ENCODE data around the gene RAB37.

RAB37 gene

DNA sequence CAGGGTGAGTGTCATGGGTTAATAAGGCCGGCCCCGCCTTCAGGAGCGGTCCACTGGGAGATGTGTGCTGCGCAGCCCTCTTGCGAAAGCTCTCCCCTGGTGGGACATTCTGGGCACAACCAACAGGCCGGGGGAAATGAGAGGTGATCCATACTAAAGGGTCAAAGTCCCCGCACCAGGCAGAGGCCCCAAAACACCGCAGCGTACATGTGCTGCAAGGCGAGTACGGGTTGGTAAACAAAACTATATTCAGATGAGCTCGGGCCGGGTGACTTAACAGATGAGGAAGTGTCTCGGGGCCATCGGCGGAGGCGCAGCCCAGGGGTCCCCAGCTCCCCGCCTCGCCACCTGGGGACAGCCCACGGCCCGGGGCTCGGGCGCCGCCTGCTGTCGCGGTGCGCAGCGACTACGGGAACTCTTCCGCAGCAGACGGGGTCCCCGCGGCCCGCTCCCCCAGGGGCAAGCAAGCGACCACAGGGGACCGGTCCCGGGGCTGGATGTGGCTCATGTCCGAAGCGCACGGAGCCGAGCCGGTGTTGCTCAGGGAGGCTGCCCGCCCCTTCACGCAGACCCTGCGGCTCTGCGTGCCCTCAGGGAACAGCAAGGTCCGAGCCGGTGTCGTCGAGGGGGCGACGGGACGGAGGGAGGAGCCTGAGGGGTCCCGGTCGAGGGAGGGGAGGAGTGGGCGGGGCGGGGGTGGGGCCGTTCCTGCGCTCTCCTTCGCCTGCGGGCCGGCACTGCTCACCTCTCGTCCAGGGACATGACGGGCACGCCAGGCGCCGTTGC lies at the start of gene RAB37:
RAB37 (plus strand) TSS at position 744 of the 786 bp plus-strand sequence; CDS start at position 761, 17 bp downstream.
- peaks cover 47% of the 10 kb centered on the region for H3K4me1 Mint-ChIP-seq (ENCODE audit: low read depth)
- H3K9me3 Mint-ChIP-seq, result no peaks in the 10 kb centered on the region
- no peaks in the 10 kb centered on the region for H3K36me3 Mint-ChIP-seq (ENCODE audit: low read depth)
- peaks cover 4% of the 10 kb centered on the region for H3K27me3 Mint-ChIP-seq
- peak; percentile 71 for DNase-seq
- H3K4me3 Mint-ChIP-seq, result peak within 1 kb of the TSS; percentile 72
- H3K27ac Mint-ChIP-seq, result peak within 1 kb of the TSS; percentile 82

DNA sequence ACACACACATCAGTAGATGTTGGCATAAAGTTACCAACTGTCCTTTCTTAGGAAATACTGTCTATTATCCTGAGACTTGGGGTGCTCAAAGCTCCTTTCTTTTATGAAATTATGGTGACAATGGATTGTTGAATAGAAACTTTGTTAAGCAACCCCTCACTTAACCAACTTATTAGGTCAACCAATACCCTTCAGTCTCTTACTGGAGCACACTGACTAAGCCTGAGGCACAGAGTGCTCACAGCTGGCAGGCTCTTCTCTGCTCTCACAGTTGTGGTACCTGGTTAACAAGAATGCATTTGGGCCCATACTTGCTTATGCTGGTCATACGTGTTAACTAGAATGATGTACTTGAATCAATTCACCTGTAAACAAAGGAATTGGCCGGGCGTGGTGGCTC lies 49.2 kb upstream of the RAB37 start:
- Mint-ChIP-seq H3K27me3 (peaks cover 2% of the 10 kb centered on the region), H3K36me3 (ENCODE audit: low read depth) (no peaks in the 10 kb centered on the region), H3K9me3 (no peaks in the 10 kb centered on the region), H3K4me3 (no peak overlapping the region), H3K27ac (no peak overlapping the region), H3K4me1 (ENCODE audit: low read depth) (peaks cover 4% of the 10 kb centered on the region)
- DNase-seq, result no peak

GRCh38 chr17:74690409-74690825 lies 46.6 kb upstream of the RAB37 start:
- H3K9me3 Mint-ChIP-seq, result no peaks in the 10 kb centered on the region
- peaks cover 4% of the 10 kb centered on the region for H3K4me1 Mint-ChIP-seq (ENCODE audit: low read depth)

DNA sequence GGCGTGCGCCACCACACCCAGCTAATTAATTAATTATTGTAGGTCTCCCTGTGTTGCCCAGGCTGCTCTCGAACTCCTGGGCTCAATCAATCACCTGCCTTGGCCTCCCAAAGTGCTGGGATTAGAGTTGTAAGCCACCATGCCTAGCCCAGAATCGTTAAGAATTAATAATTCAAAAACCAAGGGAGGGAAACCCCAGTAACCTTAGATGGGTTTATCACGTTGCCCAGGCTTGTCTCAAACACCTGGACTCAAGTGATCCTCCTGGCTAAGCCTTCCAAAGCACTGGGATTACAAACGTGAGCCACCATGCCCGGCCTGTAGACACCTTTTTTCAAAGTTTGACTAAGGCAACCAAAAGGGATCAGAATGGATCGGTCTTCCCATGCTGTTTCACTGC lies 45.9 kb upstream of the RAB37 start:
- Mint-ChIP-seq H3K4me3 (no peak overlapping the region), H3K9me3 (no peaks in the 10 kb centered on the region), H3K27me3 (peaks cover 2% of the 10 kb centered on the region), H3K36me3 (ENCODE audit: low read depth) (no peaks in the 10 kb centered on the region), H3K27ac (no peak overlapping the region), H3K4me1 (ENCODE audit: low read depth) (peaks cover 4% of the 10 kb centered on the region)
- DNase-seq, result no peak

More at GRCh38 chr17:74690409-74690825, 46.6 kb upstream of the RAB37 start:
- Mint-ChIP-seq H3K4me3 (no peak overlapping the region), H3K27me3 (peaks cover 2% of the 10 kb centered on the region), H3K27ac (no peak overlapping the region), H3K36me3 (ENCODE audit: low read depth) (no peaks in the 10 kb centered on the region)
- DNase-seq, result no peak

GRCh38 chr17:74694081-74694480 lies 43.0 kb upstream of the RAB37 start:
- Mint-ChIP-seq H3K4me3 (no peak overlapping the region), H3K9me3 (no peaks in the 10 kb centered on the region), H3K36me3 (ENCODE audit: low read depth) (no peaks in the 10 kb centered on the region), H3K27me3 (peaks cover 2% of the 10 kb centered on the region), H3K4me1 (ENCODE audit: low read depth) (no peaks in the 10 kb centered on the region), H3K27ac (no peak overlapping the region)
- DNase-seq, result no peak

GRCh38 chr17:74695629-74696028 lies 41.4 kb upstream of the RAB37 start:
- no peak overlapping the region for H3K4me3 Mint-ChIP-seq
- H3K27me3 Mint-ChIP-seq, result peaks cover 2% of the 10 kb centered on the region
- DNase-seq, result no peak
- H3K4me1 Mint-ChIP-seq (ENCODE audit: low read depth), result no peaks in the 10 kb centered on the region
- H3K27ac Mint-ChIP-seq, result no peak overlapping the region
- no peaks in the 10 kb centered on the region for H3K36me3 Mint-ChIP-seq (ENCODE audit: low read depth)
- H3K9me3 Mint-ChIP-seq, result no peaks in the 10 kb centered on the region

GRCh38 chr17:74697515-74697914 lies 39.5 kb upstream of the RAB37 start:
- no peak overlapping the region for H3K4me3 Mint-ChIP-seq
- no peak for DNase-seq
- H3K36me3 Mint-ChIP-seq (ENCODE audit: low read depth), result no peaks in the 10 kb centered on the region
- no peaks in the 10 kb centered on the region for H3K4me1 Mint-ChIP-seq (ENCODE audit: low read depth)
- no peaks in the 10 kb centered on the region for H3K27me3 Mint-ChIP-seq
- H3K9me3 Mint-ChIP-seq, result no peaks in the 10 kb centered on the region
- no peak overlapping the region for H3K27ac Mint-ChIP-seq

DNA sequence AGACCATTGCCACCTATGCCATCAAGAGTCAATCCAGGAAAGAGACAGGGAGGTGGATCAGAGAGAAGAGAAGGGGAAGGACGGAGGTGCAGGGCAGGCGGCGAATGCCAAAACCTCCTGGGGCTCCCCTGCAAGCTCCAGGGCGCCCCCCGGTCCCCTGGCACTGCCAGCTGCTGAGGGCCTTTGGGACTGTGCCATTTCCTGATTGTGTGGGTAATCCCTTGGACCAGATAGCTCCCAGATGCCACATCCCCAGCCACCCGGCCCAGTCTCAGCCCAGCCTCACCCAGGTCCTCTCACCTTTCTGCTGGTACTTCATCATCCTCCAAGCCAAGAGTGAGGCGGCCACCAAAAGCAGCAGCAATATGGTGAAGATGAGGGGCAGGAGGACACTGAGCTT lies 39.0 kb upstream of the RAB37 start:
- DNase-seq, result no peak
- no peaks in the 10 kb centered on the region for H3K9me3 Mint-ChIP-seq
- no peaks in the 10 kb centered on the region for H3K27me3 Mint-ChIP-seq
- no peak overlapping the region for H3K4me3 Mint-ChIP-seq
- H3K4me1 Mint-ChIP-seq (ENCODE audit: low read depth), result no peaks in the 10 kb centered on the region
- no peak overlapping the region for H3K27ac Mint-ChIP-seq
- no peaks in the 10 kb centered on the region for H3K36me3 Mint-ChIP-seq (ENCODE audit: low read depth)

DNA sequence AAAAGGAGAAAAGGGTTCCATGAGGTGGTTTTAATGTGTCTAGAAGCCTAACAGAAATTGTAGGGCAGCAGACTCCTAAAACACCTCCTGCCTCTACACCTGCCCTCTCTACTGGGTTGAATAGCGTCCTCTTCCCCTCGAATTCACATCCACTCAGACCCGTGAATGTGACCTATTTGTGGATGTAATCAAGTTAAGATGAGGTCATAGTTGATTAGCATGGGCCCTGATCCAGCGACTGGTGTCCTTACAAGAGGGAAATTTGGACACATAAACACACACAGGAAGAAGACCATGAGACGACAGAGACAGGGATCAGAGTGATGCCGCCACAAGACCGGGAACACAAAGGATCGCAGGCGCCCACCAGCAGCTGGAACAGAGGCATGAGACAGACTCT lies 37.8 kb upstream of the RAB37 start:
- Mint-ChIP-seq H3K4me3 (no peak overlapping the region), H3K27me3 (no peaks in the 10 kb centered on the region), H3K9me3 (no peaks in the 10 kb centered on the region), H3K27ac (no peak overlapping the region), H3K4me1 (ENCODE audit: low read depth) (no peaks in the 10 kb centered on the region), H3K36me3 (ENCODE audit: low read depth) (no peaks in the 10 kb centered on the region)
- no peak for DNase-seq

DNA sequence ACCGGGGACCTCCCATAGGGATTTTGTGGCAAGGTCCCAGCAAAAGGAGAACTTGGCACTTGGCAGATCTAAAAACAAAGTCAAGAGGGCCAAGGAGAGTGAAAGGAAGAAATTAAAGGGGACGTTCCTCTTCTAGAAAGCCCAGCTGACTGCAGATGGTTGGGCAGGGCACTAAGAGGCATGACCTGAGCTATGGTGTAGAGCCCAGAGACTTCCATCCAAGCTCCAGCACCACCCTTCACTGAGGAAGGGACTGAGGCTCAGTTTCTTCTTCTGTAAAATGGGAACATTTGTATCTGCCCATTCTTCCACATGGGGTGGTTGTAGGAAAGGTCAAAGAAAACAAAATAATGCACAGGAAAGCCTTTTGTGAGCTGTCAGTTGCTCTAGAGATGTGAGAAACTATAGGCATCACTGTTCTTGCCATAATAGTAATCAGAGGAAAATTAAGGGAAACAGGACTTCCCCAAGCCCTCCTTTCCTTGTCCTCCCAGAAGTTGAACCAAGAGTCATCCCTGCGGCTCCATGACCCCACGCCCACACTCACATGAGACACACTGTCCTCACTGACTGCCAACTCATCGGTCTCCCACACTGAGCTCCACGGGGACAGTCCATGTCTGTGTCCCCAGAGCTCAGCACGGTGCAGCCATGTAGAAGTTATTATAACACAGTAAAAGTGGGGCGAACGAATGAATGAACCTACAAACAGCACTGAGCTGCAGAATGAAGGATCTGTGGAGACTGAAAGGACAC lies 34.8 kb upstream of the RAB37 start:
- H3K4me3 Mint-ChIP-seq, result no peak overlapping the region
- H3K27me3 Mint-ChIP-seq, result no peaks in the 10 kb centered on the region
- no peak overlapping the region for H3K27ac Mint-ChIP-seq

DNA sequence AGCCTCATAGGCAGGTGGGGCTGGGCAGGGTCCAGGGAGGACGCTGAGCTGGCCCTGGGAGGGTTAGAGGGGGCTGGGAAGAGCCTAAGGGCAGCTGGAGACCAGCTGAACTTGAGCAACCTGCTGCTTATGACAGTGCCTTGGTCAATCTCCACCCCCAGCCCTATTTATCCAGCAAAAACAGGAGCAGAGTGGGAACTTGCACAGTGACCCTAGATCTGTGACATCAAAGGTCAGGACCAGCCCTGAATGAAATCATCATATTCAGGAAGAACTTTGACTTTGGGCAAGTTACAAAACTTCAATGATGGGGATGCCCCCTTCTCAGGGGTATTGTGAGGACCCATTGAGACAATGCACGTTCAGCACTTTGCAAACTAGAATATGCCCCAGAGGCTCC lies 33.7 kb upstream of the RAB37 start:
- Mint-ChIP-seq H3K4me1 (ENCODE audit: low read depth) (no peaks in the 10 kb centered on the region), H3K36me3 (ENCODE audit: low read depth) (no peaks in the 10 kb centered on the region), H3K9me3 (no peaks in the 10 kb centered on the region), H3K4me3 (no peak overlapping the region), H3K27ac (no peak overlapping the region), H3K27me3 (no peaks in the 10 kb centered on the region)
- DNase-seq, result no peak

More for the DNA sequence above, 34.8 kb upstream of the RAB37 start:
- Mint-ChIP-seq H3K9me3 (no peaks in the 10 kb centered on the region), H3K4me1 (ENCODE audit: low read depth) (no peaks in the 10 kb centered on the region), H3K36me3 (ENCODE audit: low read depth) (no peaks in the 10 kb centered on the region)
- DNase-seq, result no peak

DNA sequence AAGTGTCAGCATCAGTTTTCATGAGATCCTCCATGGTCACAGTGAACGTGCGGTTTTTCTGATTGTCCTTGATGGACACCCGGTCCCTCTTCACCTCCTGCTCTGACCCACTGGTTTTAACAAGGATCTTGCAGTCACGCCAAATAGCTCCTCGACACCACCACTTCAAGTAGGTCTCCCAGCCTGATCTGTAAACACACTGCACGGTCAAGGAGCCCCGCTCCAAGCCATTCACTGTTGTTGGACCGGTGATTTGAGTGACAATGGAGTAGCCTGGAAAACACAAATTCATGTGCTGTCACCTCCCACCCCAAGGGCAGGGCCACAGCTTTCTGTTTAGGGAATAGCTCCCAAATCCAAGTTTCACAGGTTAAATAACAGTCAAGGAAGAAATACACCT lies 32.5 kb upstream of the RAB37 start:
- no peak overlapping the region for H3K27ac Mint-ChIP-seq
- H3K4me1 Mint-ChIP-seq (ENCODE audit: low read depth), result no peaks in the 10 kb centered on the region
- no peaks in the 10 kb centered on the region for H3K27me3 Mint-ChIP-seq
- no peak for DNase-seq
- H3K36me3 Mint-ChIP-seq (ENCODE audit: low read depth), result no peaks in the 10 kb centered on the region
- no peak overlapping the region for H3K4me3 Mint-ChIP-seq
- H3K9me3 Mint-ChIP-seq, result no peaks in the 10 kb centered on the region

- Mint-ChIP-seq H3K27me3 (peaks cover 11% of the 10 kb centered on the region), H3K4me3 (no peak overlapping the region)
Observed at GRCh38 chr17:74711058-74711824, 25.8 kb upstream of the RAB37 start.

DNA sequence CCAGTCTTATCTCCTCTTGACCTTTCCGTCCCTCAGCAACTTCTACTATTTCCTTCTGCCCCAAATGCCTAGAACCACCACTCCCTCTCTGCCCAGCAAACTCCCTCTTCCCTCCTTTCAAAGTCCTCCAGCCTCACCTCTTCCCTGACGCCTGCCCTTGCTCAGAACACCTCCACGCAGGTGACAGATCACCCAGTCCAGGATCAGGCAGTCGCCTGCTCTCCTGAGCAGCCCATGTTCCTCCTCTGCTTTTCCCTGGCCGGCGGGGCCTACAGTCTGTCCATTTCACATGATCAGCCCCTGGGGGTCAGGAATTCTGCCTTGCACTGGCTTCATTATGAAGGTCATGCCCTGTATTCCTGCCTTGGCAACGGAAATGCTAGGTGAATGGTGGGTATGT lies 24.8 kb upstream of the RAB37 start:
- Mint-ChIP-seq H3K4me1 (ENCODE audit: low read depth) (peaks cover 10% of the 10 kb centered on the region), H3K27me3 (peaks cover 11% of the 10 kb centered on the region), H3K36me3 (ENCODE audit: low read depth) (no peaks in the 10 kb centered on the region), H3K9me3 (no peaks in the 10 kb centered on the region), H3K27ac (no peak overlapping the region), H3K4me3 (no peak overlapping the region)
- DNase-seq, result no peak

More at GRCh38 chr17:74711058-74711824, 25.8 kb upstream of the RAB37 start:
- Mint-ChIP-seq H3K4me1 (ENCODE audit: low read depth) (peaks cover 10% of the 10 kb centered on the region), H3K27ac (no peak overlapping the region), H3K36me3 (ENCODE audit: low read depth) (no peaks in the 10 kb centered on the region), H3K9me3 (no peaks in the 10 kb centered on the region)
- no peak for DNase-seq
